Activated CD4-positive, alpha-beta T cell treated with anti-CD3 and anti-CD28 coated beads, Interleukin-2, amount 50 U/mL, for 16 hours (primary cell): ENCODE data around the gene SVOP.
A peak's percentile ranks its signal among the peaks of the same experiment; 100 is the strongest.

Source experiments
- DNase-seq: peaks from one replicate; pipeline ENCODE4 v3.0.0-alpha.2; 2020

SVOP gene

DNA sequence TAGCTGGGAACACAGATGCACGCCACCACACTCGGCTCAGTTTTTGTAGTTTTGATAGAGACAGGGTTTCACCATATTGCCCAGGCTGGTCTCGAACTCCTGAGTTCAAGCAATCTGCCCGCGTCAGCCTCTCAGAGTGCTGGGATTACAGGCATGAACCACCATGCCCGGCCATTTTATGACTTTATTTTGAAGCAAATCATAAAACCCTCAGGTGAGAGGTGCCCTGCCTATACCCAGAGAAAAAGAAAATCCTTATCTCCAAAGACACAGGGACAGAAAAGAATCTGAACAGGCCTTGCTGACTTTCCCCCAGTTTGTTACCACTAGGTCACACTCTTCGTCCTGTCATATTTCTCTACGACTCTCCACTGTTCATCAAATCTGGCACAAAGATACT lies 92.2 kb downstream of the SVOP start:
- DNase-seq, result no peak

DNA sequence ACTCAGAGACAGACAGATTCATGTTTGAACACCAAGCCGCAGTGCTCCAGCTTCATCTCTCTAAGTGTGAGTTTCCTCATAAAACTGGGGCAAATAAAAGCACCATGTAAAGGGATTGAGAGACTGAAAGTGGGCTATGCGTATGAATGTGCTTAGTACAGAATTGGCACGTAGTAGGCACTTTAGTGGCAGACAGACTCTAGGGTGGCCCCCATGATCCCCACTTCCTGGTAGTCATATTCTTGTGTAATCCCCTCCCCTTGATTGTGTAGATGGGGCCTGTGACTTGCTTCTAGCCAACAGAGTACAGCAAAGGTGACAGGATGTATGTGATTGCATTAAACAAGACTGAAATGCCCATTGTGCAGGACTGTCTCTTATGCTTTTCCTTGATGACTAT lies 98.0 kb downstream of the SVOP start:
- no peak for DNase-seq

DNA sequence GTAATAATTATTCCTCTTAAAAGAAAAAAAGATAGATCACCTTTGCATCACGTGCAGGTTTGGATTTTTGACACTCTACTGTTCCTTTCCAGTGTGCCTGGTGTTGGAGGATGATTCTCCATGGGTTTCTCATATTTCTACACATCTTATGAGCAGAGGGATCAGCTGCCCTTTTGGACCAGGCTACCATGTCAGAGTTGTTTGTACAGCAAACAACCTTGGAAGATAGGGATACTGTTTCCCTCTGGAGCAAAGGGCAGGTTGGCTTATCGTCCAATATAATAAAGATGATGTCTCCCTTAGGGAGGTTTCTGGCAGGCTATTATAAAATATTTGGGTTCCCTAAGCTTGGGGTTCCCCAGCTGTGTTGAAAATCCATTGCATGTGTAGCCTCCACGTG lies 98.9 kb downstream of the SVOP start:
- DNase-seq, result no peak

- DNase-seq, result no peak
These were observed 101.8 kb downstream of the SVOP start for GRCh38 chr12:108918960-108919642.

- DNase-seq, result no peak
These were observed 102.7 kb downstream of the SVOP start for GRCh38 chr12:108918206-108918605.

- DNase-seq, result no peak
These were observed 104.5 kb downstream of the SVOP start for GRCh38 chr12:108916336-108916735.

- DNase-seq, result no peak
These were observed 105.2 kb downstream of the SVOP start for GRCh38 chr12:108915632-108916133.

- DNase-seq, result no peak
These were observed 106.7 kb downstream of the SVOP start for GRCh38 chr12:108914121-108914531.

DNA sequence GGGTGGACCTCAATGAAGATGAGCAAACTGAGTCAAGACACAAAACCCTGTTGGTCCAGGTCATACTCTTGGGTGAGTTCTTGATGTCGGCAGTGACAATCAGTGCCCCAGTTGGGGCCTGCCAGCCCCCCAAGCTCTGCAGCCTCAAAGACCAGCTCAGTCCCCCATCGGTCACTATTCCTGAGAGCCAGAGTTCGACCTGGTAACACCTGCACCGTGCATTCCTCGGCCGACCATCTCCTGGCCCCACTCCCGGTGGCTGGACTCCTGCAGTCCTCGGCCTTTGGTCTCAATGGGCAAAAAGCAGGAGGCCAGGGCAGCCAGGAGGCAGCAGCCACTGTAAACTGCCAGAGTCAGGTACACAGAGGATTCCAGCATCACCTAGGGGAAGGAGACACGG lies 108.5 kb downstream of the SVOP start:
- no peak for DNase-seq

- DNase-seq, result no peak
These were observed 109.0 kb downstream of the SVOP start for GRCh38 chr12:108911915-108912314.

- no peak for DNase-seq
These were observed 110.5 kb downstream of the SVOP start for GRCh38 chr12:108910336-108910735.

DNA sequence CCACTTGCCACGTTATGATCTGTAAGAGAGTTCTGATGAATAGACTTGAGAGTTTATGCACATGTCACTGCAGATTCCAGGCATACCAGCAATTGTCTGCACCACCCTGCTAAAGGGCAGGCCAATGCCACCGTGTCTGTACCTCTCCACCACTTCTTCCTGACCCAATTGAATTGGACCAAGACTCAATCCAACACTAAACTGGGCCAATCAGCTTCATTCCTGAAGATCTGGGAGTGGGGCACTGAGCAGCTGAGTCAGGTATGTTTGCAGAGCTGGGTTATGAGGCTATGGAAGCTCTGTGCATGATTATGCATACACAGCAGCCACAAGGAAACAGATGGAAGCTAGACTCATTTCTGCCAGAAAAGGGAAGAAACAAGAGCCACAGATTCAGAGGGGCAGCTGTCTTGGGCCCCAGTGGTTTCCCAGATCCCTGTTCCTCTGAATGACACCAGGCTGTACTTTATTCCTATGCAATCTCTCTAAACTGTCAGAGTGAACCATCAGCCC lies 113.0 kb downstream of the SVOP start:
- no peak for DNase-seq

- DNase-seq, result no peak
These were observed 113.9 kb downstream of the SVOP start for GRCh38 chr12:108906971-108907370.

DNA sequence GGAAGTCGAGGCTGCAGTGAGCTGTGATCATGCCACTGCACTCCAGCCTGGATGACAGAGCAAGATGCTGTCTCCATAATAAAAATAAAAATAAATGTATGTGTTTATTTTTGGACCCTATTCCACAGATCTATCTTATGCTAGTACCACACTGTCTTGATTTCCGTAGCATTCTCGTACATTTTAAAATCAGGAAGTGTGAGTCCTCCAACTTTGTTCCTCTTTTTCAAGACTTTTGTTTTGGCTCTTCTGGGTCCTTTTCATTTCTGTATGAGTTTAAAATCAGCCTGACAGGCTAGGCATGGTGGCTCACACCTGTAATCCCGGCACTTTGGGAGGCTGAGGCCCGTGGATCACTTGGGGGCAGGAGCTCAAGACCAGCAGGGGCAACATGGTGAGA lies 115.1 kb downstream of the SVOP start:
- DNase-seq, result no peak

DNA sequence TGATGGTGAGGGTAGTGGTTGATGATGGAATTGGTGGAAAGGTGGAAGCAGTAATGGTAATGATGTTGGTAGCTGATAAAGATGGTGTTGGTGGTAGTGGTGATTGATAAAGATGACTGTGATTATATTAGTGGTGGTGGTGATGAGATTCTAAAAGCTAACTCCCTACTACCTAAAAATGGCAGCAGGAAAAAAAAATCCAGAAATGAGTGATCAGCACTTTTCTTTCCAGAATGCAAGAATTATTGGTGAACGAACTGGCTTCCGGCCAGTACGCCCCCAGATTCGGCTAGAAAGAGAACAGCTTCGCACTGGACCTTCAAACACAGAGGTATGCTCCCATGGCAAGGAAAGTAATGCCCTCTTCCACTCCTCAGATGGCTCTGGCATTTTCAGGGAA lies 121.7 kb downstream of the SVOP start:
- DNase-seq, result no peak

GRCh38 chr12:108896817-108897216 lies 124.1 kb downstream of the SVOP start:
- no peak for DNase-seq

DNA sequence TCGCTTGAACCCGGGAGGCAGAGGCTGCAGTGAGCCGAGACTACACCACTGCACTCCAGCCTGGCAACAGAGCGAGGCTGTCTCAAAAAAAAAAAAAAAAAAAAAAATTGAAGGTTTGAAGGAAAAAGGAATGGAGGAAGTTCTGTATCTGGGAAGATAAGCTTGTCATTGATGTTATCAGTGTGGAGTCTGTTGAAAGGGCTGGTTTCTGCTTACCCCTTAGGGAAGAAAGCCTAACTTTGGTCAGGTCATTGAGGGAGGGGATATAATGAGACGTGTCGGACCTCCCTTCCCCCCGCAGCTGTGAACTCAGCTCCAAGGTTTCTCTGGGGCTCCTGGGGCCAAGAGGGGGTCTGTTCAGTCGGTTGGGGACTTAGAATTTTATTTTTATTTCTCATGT lies 124.5 kb downstream of the SVOP start:
- no peak for DNase-seq

GRCh38 chr12:108895220-108895802 lies 125.6 kb downstream of the SVOP start:
- DNase-seq, result no peak

DNA sequence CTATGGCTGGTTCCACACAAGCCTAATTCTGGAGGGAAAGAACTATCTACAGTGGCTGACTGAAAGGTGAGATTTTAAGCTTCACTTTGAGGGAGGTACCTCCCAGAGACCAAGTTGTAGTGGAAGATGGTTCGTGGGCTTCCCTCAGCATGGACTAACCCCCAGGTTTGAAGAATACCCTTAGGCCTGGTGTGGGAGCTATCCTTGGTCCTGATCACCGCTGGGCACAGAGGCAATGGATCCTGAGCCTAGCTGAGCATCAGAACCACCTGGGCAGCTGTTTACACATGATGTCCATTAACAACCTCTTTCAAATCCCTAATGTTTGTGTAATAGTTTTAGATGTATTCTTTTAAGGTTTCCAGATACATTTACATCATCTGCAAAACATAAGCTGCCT lies 130.7 kb downstream of the SVOP start:
- DNase-seq, result no peak

GRCh38 chr12:108888031-108888430 lies 132.8 kb downstream of the SVOP start:
- DNase-seq, result no peak

DNA sequence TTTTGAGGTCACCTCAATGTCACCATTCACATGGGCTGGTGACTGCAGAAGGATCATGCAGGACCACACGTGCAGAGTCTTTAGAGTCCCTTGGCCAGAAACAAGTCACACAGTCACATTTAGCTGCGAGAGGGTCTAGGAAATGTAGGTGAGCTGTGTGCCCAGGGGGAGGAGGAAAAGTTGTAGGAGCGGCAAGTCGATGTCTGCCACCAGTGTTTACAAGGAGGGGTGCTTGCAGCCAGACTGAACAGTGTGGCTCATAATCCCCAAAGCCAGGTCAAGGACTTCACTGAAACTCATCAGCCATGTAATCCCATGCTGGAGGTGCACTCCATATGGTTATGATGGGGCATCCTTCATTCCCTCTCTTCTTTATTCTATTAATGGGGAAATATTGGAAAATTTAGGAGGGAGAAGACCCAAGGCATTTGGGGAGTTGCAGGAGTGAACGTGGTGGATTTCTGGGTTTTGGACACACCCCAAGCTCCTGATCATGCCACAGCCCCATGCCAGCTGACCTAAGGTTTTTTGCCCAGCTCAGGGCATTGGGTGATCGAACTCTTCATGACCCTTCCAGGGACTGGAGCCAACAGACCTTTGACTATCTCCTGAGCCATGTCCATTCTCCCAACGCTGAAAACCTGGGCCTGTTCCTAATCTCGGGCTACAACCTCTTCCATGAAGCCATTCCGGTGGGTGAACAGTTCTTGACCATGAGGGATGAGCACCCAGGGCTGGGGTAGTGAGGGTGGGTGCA lies 133.8 kb downstream of the SVOP start:
- no peak for DNase-seq

- DNase-seq, result peak; percentile 69
These were observed 136.5 kb downstream of the SVOP start for GRCh38 chr12:108884116-108885012.

- no peak for DNase-seq
These were observed 138.9 kb downstream of the SVOP start for GRCh38 chr12:108881953-108882352.
